HFF-Myc (cell line): Measurements from ENCODE around the gene SLC4A11.

Experiments
- DNase-seq: peaks from one replicate; pipeline ENCODE4 v3.0.0-alpha.2; 2011; ENCODE audit warnings: low read depth; ENCODE audit errors: extremely low read depth
- H3K4me3 ChIP-seq: replicated peaks from 2 replicates; pipeline ENCODE4 v1.5.1; 2011; ENCODE audit warnings: low read depth, mild to moderate bottlenecking, control low read depth, low read length
- TF ChIP-seq, protein P1 (sequence below): IDR thresholded peaks from 2 replicates; pipeline ENCODE4 v1.5.1; 2012; ENCODE audit warnings: mild to moderate bottlenecking, low read depth, low read length, control low read depth; ENCODE audit errors: missing control alignments

The SLC4A11 gene

GRCh38 chr20:3235666-3236324, 3.2 kb downstream of the SLC4A11 start:
- DNase-seq: no peak
- H3K4me3 ChIP-seq: no peak overlapping the region
- TF ChIP-seq, protein P1, sequence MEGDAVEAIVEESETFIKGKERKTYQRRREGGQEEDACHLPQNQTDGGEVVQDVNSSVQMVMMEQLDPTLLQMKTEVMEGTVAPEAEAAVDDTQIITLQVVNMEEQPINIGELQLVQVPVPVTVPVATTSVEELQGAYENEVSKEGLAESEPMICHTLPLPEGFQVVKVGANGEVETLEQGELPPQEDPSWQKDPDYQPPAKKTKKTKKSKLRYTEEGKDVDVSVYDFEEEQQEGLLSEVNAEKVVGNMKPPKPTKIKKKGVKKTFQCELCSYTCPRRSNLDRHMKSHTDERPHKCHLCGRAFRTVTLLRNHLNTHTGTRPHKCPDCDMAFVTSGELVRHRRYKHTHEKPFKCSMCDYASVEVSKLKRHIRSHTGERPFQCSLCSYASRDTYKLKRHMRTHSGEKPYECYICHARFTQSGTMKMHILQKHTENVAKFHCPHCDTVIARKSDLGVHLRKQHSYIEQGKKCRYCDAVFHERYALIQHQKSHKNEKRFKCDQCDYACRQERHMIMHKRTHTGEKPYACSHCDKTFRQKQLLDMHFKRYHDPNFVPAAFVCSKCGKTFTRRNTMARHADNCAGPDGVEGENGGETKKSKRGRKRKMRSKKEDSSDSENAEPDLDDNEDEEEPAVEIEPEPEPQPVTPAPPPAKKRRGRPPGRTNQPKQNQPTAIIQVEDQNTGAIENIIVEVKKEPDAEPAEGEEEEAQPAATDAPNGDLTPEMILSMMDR: no peak

- DNase-seq: no peak
- no peak overlapping the region for H3K4me3 ChIP-seq
- TF ChIP-seq, protein P1: no peak
Observed at GRCh38 chr20:3233991-3234498, 4.9 kb downstream of the SLC4A11 start.

- TF ChIP-seq, protein P1: no peak
- no peak for DNase-seq
- no peak overlapping the region for H3K4me3 ChIP-seq
Observed at GRCh38 chr20:3233131-3233990, 5.6 kb downstream of the SLC4A11 start.

DNA sequence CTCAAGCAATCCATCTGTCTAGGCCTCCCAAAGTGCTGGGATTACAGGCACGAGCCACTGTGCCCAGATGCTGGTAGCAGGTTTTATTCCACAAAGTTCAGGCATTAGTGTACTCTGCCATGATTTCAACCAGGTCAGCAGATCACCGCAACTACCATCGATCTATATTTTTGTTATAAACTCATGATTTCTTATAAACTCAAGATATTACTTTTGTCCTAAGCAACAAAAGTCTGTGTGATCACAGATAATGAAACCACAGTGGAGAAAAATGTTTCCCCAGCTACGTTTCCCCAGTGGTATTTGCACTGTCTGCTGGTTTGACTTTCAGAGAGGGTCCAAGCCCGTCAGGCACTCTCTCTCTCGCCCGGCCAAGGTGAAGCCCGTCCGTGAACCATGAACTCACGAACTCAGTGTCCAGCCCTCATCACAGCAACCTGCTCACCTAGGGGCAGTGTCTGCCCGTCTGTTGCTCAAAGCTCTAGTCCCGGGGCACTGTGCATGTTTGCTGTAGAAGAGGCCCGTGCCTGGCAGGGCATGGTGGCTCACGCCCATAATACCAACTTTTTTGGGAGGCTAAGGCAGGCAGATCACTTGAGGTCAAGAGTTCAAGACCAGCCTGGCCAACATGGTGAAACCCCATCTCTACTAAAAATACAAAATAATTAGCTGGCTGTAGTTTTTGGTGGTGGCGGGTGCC, 7.0 kb downstream of the SLC4A11 start:
- TF ChIP-seq, protein P1: no peak
- DNase-seq: no peak
- no peak overlapping the region for H3K4me3 ChIP-seq

GRCh38 chr20:3231116-3231515, 7.9 kb downstream of the SLC4A11 start:
- DNase-seq: no peak
- TF ChIP-seq, protein P1: no peak
- H3K4me3 ChIP-seq: no peak overlapping the region

GRCh38 chr20:3229798-3230197, 9.2 kb downstream of the SLC4A11 start:
- DNase-seq: no peak
- no peak overlapping the region for H3K4me3 ChIP-seq
- TF ChIP-seq, protein P1: no peak
